Measurements from ENCODE around the gene ARPC2. TPM values are rescaled to one million over a fixed set of nuclear protein-coding genes. Genes with fewer than 3 reads are reported as not detected.

ARPC2 gene
- total RNA-seq, 1 donor from 2014 or later = 172 TPM

- H3K4me3 ChIP-seq (ENCODE audit: low read length in 3 of 3) = peak within 1 kb of the TSS; percentile 89 to 97 (median 93)
- peaks cover 37 to 49% (median 45%) of the 10 kb centered on the region in 3 donors for H3K4me1 ChIP-seq (ENCODE audit: control insufficient read depth in 3 of 3, insufficient read depth in 3 of 3, low read length in 3 of 3)
Observed at GRCh38 chr2:218292048-218293014, 75.3 kb downstream of the ARPC2 start, which contains the start of gene TMBIM1. TSS of gene TMBIM1 (minus strand) at chr2:218292503. CDS start at chr2:218282141, 10,362 bp downstream.

GRCh38 chr2:218293715-218294429 lies 76.9 kb downstream of the ARPC2 start:
- Histone ChIP-seq H3K9me3 (ENCODE audit: control insufficient read depth in 3 of 3, low read length in 3 of 3) (no peaks in the 10 kb centered on the region), H3K4me1 (ENCODE audit: control insufficient read depth in 3 of 3, insufficient read depth in 3 of 3, low read length in 3 of 3) (peaks cover 31 to 39% (median 37%) of the 10 kb centered on the region in 3 donors), H3K9ac (ENCODE audit: low read depth in 1 of 3, low read length in 3 of 3) (no peak overlapping the region), H3K27me3 (ENCODE audit: control insufficient read depth in 3 of 3, insufficient read depth in 3 of 3, low read length in 3 of 3) (no peaks in the 10 kb centered on the region), H3K4me3 (ENCODE audit: low read length in 3 of 3) (no peak overlapping the region), H3K27ac (ENCODE audit: low read depth, low read length) (no peak overlapping the region), H3K36me3 (ENCODE audit: control insufficient read depth in 3 of 3, insufficient read depth in 3 of 3, low read length in 3 of 3) (no peaks in the 10 kb centered on the region)

More at GRCh38 chr2:218292048-218293014, 75.3 kb downstream of the ARPC2 start, which contains the start of gene TMBIM1:
- Histone ChIP-seq H3K27ac (ENCODE audit: low read depth, low read length) (peak within 1 kb of the TSS; percentile 100), H3K27me3 (ENCODE audit: control insufficient read depth in 3 of 3, insufficient read depth in 3 of 3, low read length in 3 of 3) (no peaks in the 10 kb centered on the region), H3K36me3 (ENCODE audit: control insufficient read depth in 3 of 3, insufficient read depth in 3 of 3, low read length in 3 of 3) (no peaks in the 10 kb centered on the region), H3K9ac (ENCODE audit: low read depth in 1 of 3, low read length in 3 of 3) (peak within 1 kb of the TSS; percentile 94 to 97 (median 95)), H3K9me3 (ENCODE audit: control insufficient read depth in 3 of 3, low read length in 3 of 3) (no peaks in the 10 kb centered on the region)

GRCh38 chr2:218294430-218295022 lies 77.5 kb downstream of the ARPC2 start:
- Histone ChIP-seq H3K9me3 (ENCODE audit: control insufficient read depth in 3 of 3, low read length in 3 of 3) (no peaks in the 10 kb centered on the region), H3K27me3 (ENCODE audit: control insufficient read depth in 3 of 3, insufficient read depth in 3 of 3, low read length in 3 of 3) (no peaks in the 10 kb centered on the region), H3K36me3 (ENCODE audit: control insufficient read depth in 3 of 3, insufficient read depth in 3 of 3, low read length in 3 of 3) (no peaks in the 10 kb centered on the region), H3K27ac (ENCODE audit: low read depth, low read length) (no peak overlapping the region), H3K9ac (ENCODE audit: low read depth in 1 of 3, low read length in 3 of 3) (no peak overlapping the region), H3K4me1 (ENCODE audit: control insufficient read depth in 3 of 3, insufficient read depth in 3 of 3, low read length in 3 of 3) (peaks cover 29 to 33% (median 33%) of the 10 kb centered on the region in 3 donors), H3K4me3 (ENCODE audit: low read length in 3 of 3) (no peak overlapping the region)

GRCh38 chr2:218295029-218295428 lies 78.0 kb downstream of the ARPC2 start:
- no peak overlapping the region for H3K9ac ChIP-seq (ENCODE audit: low read depth in 1 of 3, low read length in 3 of 3)
- H3K27me3 ChIP-seq (ENCODE audit: control insufficient read depth in 3 of 3, insufficient read depth in 3 of 3, low read length in 3 of 3) = no peaks in the 10 kb centered on the region
- H3K9me3 ChIP-seq (ENCODE audit: control insufficient read depth in 3 of 3, low read length in 3 of 3) = no peaks in the 10 kb centered on the region
- peaks cover 24 to 28% (median 28%) of the 10 kb centered on the region in 3 donors for H3K4me1 ChIP-seq (ENCODE audit: control insufficient read depth in 3 of 3, insufficient read depth in 3 of 3, low read length in 3 of 3)
- no peaks in the 10 kb centered on the region for H3K36me3 ChIP-seq (ENCODE audit: control insufficient read depth in 3 of 3, insufficient read depth in 3 of 3, low read length in 3 of 3)
- no peak overlapping the region for H3K27ac ChIP-seq (ENCODE audit: low read depth, low read length)
- H3K4me3 ChIP-seq (ENCODE audit: low read length in 3 of 3) = no peak overlapping the region

GRCh38 chr2:218296200-218296599 lies 79.2 kb downstream of the ARPC2 start:
- H3K4me1 ChIP-seq (ENCODE audit: control insufficient read depth in 3 of 3, insufficient read depth in 3 of 3, low read length in 3 of 3) = peaks cover 12 to 17% (median 16%) of the 10 kb centered on the region in 3 donors
- no peak overlapping the region for H3K4me3 ChIP-seq (ENCODE audit: low read length in 3 of 3)
- H3K9ac ChIP-seq (ENCODE audit: low read depth in 1 of 3, low read length in 3 of 3) = no peak overlapping the region
- no peaks in the 10 kb centered on the region for H3K27me3 ChIP-seq (ENCODE audit: control insufficient read depth in 3 of 3, insufficient read depth in 3 of 3, low read length in 3 of 3)
- H3K27ac ChIP-seq (ENCODE audit: low read depth, low read length) = no peak overlapping the region
- no peaks in the 10 kb centered on the region for H3K9me3 ChIP-seq (ENCODE audit: control insufficient read depth in 3 of 3, low read length in 3 of 3)
- H3K36me3 ChIP-seq (ENCODE audit: control insufficient read depth in 3 of 3, insufficient read depth in 3 of 3, low read length in 3 of 3) = no peaks in the 10 kb centered on the region

- Histone ChIP-seq H3K9ac (ENCODE audit: low read depth in 1 of 3, low read length in 3 of 3) (no peak overlapping the region), H3K36me3 (ENCODE audit: control insufficient read depth in 3 of 3, insufficient read depth in 3 of 3, low read length in 3 of 3) (no peaks in the 10 kb centered on the region), H3K4me3 (ENCODE audit: low read length in 3 of 3) (no peak overlapping the region), H3K9me3 (ENCODE audit: control insufficient read depth in 3 of 3, low read length in 3 of 3) (no peaks in the 10 kb centered on the region), H3K4me1 (ENCODE audit: control insufficient read depth in 3 of 3, insufficient read depth in 3 of 3, low read length in 3 of 3) (peaks cover 5 to 11% (median 10%) of the 10 kb centered on the region in 3 donors), H3K27me3 (ENCODE audit: control insufficient read depth in 3 of 3, insufficient read depth in 3 of 3, low read length in 3 of 3) (no peaks in the 10 kb centered on the region), H3K27ac (ENCODE audit: low read depth, low read length) (no peak overlapping the region)
Observed at GRCh38 chr2:218296847-218297246, 79.9 kb downstream of the ARPC2 start.

GRCh38 chr2:218298314-218298875 lies 81.4 kb downstream of the ARPC2 start:
- Histone ChIP-seq H3K4me3 (ENCODE audit: low read length in 3 of 3) (no peak overlapping the region), H3K27ac (ENCODE audit: low read depth, low read length) (no peak overlapping the region), H3K9ac (ENCODE audit: low read depth in 1 of 3, low read length in 3 of 3) (no peak overlapping the region), H3K27me3 (ENCODE audit: control insufficient read depth in 3 of 3, insufficient read depth in 3 of 3, low read length in 3 of 3) (no peaks in the 10 kb centered on the region), H3K9me3 (ENCODE audit: control insufficient read depth in 3 of 3, low read length in 3 of 3) (no peaks in the 10 kb centered on the region), H3K4me1 (ENCODE audit: control insufficient read depth in 3 of 3, insufficient read depth in 3 of 3, low read length in 3 of 3) (peaks cover 4 to 6% (median 5%) of the 10 kb centered on the region in 3 donors), H3K36me3 (ENCODE audit: control insufficient read depth in 3 of 3, insufficient read depth in 3 of 3, low read length in 3 of 3) (no peaks in the 10 kb centered on the region)

- Histone ChIP-seq H3K36me3 (ENCODE audit: control insufficient read depth in 3 of 3, insufficient read depth in 3 of 3, low read length in 3 of 3) (no peaks in the 10 kb centered on the region), H3K4me3 (ENCODE audit: low read length in 3 of 3) (no peak overlapping the region), H3K4me1 (ENCODE audit: control insufficient read depth in 3 of 3, insufficient read depth in 3 of 3, low read length in 3 of 3) (peaks cover 0 to 6% (median 3%) of the 10 kb centered on the region in 3 donors), H3K9me3 (ENCODE audit: control insufficient read depth in 3 of 3, low read length in 3 of 3) (no peaks in the 10 kb centered on the region), H3K9ac (ENCODE audit: low read depth in 1 of 3, low read length in 3 of 3) (no peak overlapping the region), H3K27me3 (ENCODE audit: control insufficient read depth in 3 of 3, insufficient read depth in 3 of 3, low read length in 3 of 3) (no peaks in the 10 kb centered on the region), H3K27ac (ENCODE audit: low read depth, low read length) (no peak overlapping the region)
Observed at GRCh38 chr2:218300141-218300540, 83.2 kb downstream of the ARPC2 start.

GRCh38 chr2:218301176-218301819 lies 84.3 kb downstream of the ARPC2 start:
- peak overlapping the region in 1 of 3 donors; percentile 60 for H3K9ac ChIP-seq (ENCODE audit: low read depth in 1 of 3, low read length in 3 of 3)
- no peaks in the 10 kb centered on the region for H3K9me3 ChIP-seq (ENCODE audit: control insufficient read depth in 3 of 3, low read length in 3 of 3)
- no peak overlapping the region for H3K27ac ChIP-seq (ENCODE audit: low read depth, low read length)
- H3K4me3 ChIP-seq (ENCODE audit: low read length in 3 of 3) = no peak overlapping the region
- H3K36me3 ChIP-seq (ENCODE audit: control insufficient read depth in 3 of 3, insufficient read depth in 3 of 3, low read length in 3 of 3) = no peaks in the 10 kb centered on the region
- H3K4me1 ChIP-seq (ENCODE audit: control insufficient read depth in 3 of 3, insufficient read depth in 3 of 3, low read length in 3 of 3) = peaks cover 0 to 6% (median 3%) of the 10 kb centered on the region in 3 donors
- no peaks in the 10 kb centered on the region for H3K27me3 ChIP-seq (ENCODE audit: control insufficient read depth in 3 of 3, insufficient read depth in 3 of 3, low read length in 3 of 3)
